ENCODE data around the gene APAF1. TPM values are rescaled to one million over a fixed set of nuclear protein-coding genes. Genes with fewer than 3 reads are reported as not detected.
A peak's percentile ranks its signal among the peaks of the same experiment; 100 is the strongest.
"Not testable (repeated sequence)": the region's sequence is repeated elsewhere in the genome, so short reads cannot be mapped to it uniquely, and the experiment has no call there.

APAF1 gene
- 16.1 TPM for total RNA-seq
- polyA plus RNA-seq (ENCODE audit: insufficient read depth, low read depth, low replicate concordance) = 4.6 TPM
- long read RNA-seq, donor 1, full-length matches to known transcripts = 1 of 1 reads
- long read RNA-seq, donor 1, partial matches to known transcripts = 0 of 1 reads
- long read RNA-seq, donor 1, other reads (novel, unspliced or antisense) = 0 of 1 reads
- long read RNA-seq, donor 2 = 0 reads
- long read RNA-seq, donor 3 = 0 reads
- long read RNA-seq, donor 4 = 0 reads
- long read RNA-seq, donor 5 = 0 reads
- long read RNA-seq, donor 6 = 0 reads
- long read RNA-seq, donor 7, partial matches to known transcripts = 4 of 6 reads
- long read RNA-seq, donor 7, other reads (novel, unspliced or antisense) = 2 of 6 reads
- long read RNA-seq, donor 8, partial matches to known transcripts = 0 of 1 reads
- long read RNA-seq, donor 8, other reads (novel, unspliced or antisense) = 0 of 1 reads
- long read RNA-seq, donor 9 = 0 reads
- long read RNA-seq, donor 10 = 0 reads

- FAIRE-seq = no peak
- H3K27me3 ChIP-seq (ENCODE audit: control insufficient read depth, insufficient read depth, low read length) = no peaks in the 10 kb centered on the region
- peak within 1 kb of the TSS; percentile 79 to 87 for H3K27ac ChIP-seq (ENCODE audit: low read depth in 2 of 2, low read length in 2 of 2)
- H3K9me3 ChIP-seq (ENCODE audit: control insufficient read depth in 2 of 3, insufficient read depth in 1 of 3, low read length in 3 of 3) = no peaks in the 10 kb centered on the region
- H3K9ac ChIP-seq (ENCODE audit: low read length in 3 of 3) = peak within 1 kb of the TSS; percentile 64 to 78 (median 76)
- H3K4me1 ChIP-seq (ENCODE audit: control insufficient read depth in 2 of 3, insufficient read depth in 2 of 3, low read depth in 1 of 3, low read length in 3 of 3) = no peaks in the 10 kb centered on the region
- peak; percentile 97 to 99 (median 98) for DNase-seq
- intact Hi-C loops (cut with DNase I) = loop anchor here (10.0 kb wide), 1 partner anchor 50 kb away; the partner anchor contains the start of gene SLC25A3
- peak within 1 kb of the TSS; percentile 76 to 88 (median 87) for H3K4me3 ChIP-seq (ENCODE audit: low read length in 3 of 3)
- TF ChIP-seq, protein P1, sequence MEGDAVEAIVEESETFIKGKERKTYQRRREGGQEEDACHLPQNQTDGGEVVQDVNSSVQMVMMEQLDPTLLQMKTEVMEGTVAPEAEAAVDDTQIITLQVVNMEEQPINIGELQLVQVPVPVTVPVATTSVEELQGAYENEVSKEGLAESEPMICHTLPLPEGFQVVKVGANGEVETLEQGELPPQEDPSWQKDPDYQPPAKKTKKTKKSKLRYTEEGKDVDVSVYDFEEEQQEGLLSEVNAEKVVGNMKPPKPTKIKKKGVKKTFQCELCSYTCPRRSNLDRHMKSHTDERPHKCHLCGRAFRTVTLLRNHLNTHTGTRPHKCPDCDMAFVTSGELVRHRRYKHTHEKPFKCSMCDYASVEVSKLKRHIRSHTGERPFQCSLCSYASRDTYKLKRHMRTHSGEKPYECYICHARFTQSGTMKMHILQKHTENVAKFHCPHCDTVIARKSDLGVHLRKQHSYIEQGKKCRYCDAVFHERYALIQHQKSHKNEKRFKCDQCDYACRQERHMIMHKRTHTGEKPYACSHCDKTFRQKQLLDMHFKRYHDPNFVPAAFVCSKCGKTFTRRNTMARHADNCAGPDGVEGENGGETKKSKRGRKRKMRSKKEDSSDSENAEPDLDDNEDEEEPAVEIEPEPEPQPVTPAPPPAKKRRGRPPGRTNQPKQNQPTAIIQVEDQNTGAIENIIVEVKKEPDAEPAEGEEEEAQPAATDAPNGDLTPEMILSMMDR (IDR thresholded peaks at IDR 0.05; ENCODE audit: borderline replicate concordance, extremely low read depth, insufficient read depth) = no peak
- peaks cover 3 to 7% (median 7%) of the 10 kb centered on the region in 3 donors for H3K36me3 ChIP-seq (ENCODE audit: control insufficient read depth in 2 of 3, insufficient read depth in 3 of 3, low read length in 3 of 3)
Observed at GRCh38 chr12:98644712-98645571, at the start of gene APAF1, which contains the start of gene IKBIP. Gene APAF1, plus strand, starts transcription at chr12:98645290. Its CDS starts 3,070 bp downstream, at chr12:98648360. Gene IKBIP, minus strand, starts transcription at chr12:98644788. Its CDS starts 87 bp downstream, at chr12:98644701.

GRCh38 chr12:98597313-98597712 is 47.8 kb upstream of the APAF1 start:
- peaks cover 11 to 43% (median 27%) of the 10 kb centered on the region in 3 donors for H3K36me3 ChIP-seq (ENCODE audit: control insufficient read depth in 2 of 3, insufficient read depth in 3 of 3, low read length in 3 of 3)
- not testable (repeated sequence) for H3K4me1 ChIP-seq (ENCODE audit: control insufficient read depth in 2 of 3, insufficient read depth in 2 of 3, low read depth in 1 of 3, low read length in 3 of 3); H3K9me3 ChIP-seq (ENCODE audit: control insufficient read depth in 2 of 3, insufficient read depth in 1 of 3, low read length in 3 of 3); H3K27ac ChIP-seq (ENCODE audit: low read depth in 2 of 2, low read length in 2 of 2); H3K27me3 ChIP-seq (ENCODE audit: control insufficient read depth, insufficient read depth, low read length); H3K9ac ChIP-seq (ENCODE audit: low read length in 3 of 3); DNase-seq; H3K4me3 ChIP-seq (ENCODE audit: low read length in 3 of 3); FAIRE-seq
- intact Hi-C loops (cut with DNase I) = loop anchor here (10.0 kb wide), 1 partner anchor 47 kb away; the partner anchor contains the start of genes APAF1 and IKBIP

DNA sequence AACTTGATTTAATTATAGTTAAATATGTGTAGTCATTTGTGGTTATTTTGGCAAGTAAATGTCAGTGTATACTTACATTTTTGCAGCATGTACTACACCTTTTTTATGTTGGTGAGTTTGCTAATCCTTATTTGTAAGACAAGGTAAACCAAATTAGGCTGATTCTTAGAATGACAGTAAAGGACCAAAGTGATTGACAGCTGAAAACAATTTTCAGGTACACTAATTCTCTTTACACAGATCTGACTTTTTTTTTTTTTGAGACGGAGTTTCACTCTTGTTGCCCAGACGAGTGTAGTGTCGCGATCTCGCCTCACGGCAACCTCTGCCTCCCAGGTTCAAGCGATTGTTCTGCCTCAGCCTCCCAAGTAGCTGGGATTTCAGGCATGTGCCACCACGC is 43.2 kb upstream of the APAF1 start:
- no peaks in the 10 kb centered on the region for H3K27me3 ChIP-seq (ENCODE audit: control insufficient read depth, insufficient read depth, low read length)
- H3K9ac ChIP-seq (ENCODE audit: low read length in 3 of 3) = no peak overlapping the region
- DNase-seq = no peak
- H3K27ac ChIP-seq (ENCODE audit: low read depth in 2 of 2, low read length in 2 of 2) = no peak overlapping the region
- H3K9me3 ChIP-seq (ENCODE audit: control insufficient read depth in 2 of 3, insufficient read depth in 1 of 3, low read length in 3 of 3) = no peaks in the 10 kb centered on the region
- H3K4me3 ChIP-seq (ENCODE audit: low read length in 3 of 3) = no peak overlapping the region
- intact Hi-C loops (cut with DNase I) = no loop called here
- TF ChIP-seq, protein P1 (IDR thresholded peaks at IDR 0.05; ENCODE audit: borderline replicate concordance, extremely low read depth, insufficient read depth) = no peak
- H3K4me1 ChIP-seq (ENCODE audit: control insufficient read depth in 2 of 3, insufficient read depth in 2 of 3, low read depth in 1 of 3, low read length in 3 of 3) = no peaks in the 10 kb centered on the region
- FAIRE-seq = no peak
- peaks cover 11 to 45% (median 37%) of the 10 kb centered on the region in 3 donors for H3K36me3 ChIP-seq (ENCODE audit: control insufficient read depth in 2 of 3, insufficient read depth in 3 of 3, low read length in 3 of 3)

All from kidney (tissue), 22 donors.